Tibial artery (tissue), 4 donors: ENCODE measurements around the gene HDC.

Experiments used
- DNase-seq, 2 donors: peaks; one replicate each; pipeline ENCODE4 v3.0.0-alpha.2; 2019
- H3K27ac ChIP-seq, 2 donors: fragments of 200-600 bp; sonication (generic) in 1 of 2; 1 replicate in 1 of 2; 2 replicates in 1 of 2; pipeline ENCODE4 v1.5.1; 2018 to 2019; ENCODE audit warnings: mild to moderate bottlenecking in 1 of 2
- H3K27me3 ChIP-seq, 2 donors: fragments of 200-600 bp; sonication (generic) in 1 of 2; one replicate each; pipeline versions ENCODE4 v1.5.1 to v1.6.0; 2016 to 2019
- H3K36me3 ChIP-seq, 3 donors: fragments of 200-600 bp; sonication (generic) in 2 of 3; one replicate each; pipeline ENCODE4 v1.5.1; 2016 to 2019; ENCODE audit warnings: mild to moderate bottlenecking in 2 of 3
- H3K4me1 ChIP-seq, 4 donors: fragments of 200-600 bp; sonication (generic) in 2 of 4; 1 replicate in 3 of 4; 2 replicates in 1 of 4; pipeline ENCODE4 v1.5.1; 2016 to 2019
- H3K4me3 ChIP-seq, 2 donors: fragments of 200-600 bp; sonication (generic) in 1 of 2; 1 replicate in 1 of 2; 2 replicates in 1 of 2; pipeline ENCODE4 v1.5.1; 2018 to 2019; ENCODE audit warnings: mild to moderate bottlenecking in 2 of 2
- H3K9me3 ChIP-seq, 3 donors: fragments of 200-600 bp; sonication (generic) in 1 of 3; one replicate each; pipeline ENCODE4 v1.5.1; 2016 to 2019
- intact Hi-C: fragments of 100-400 bp; cut with DNase I; formaldehyde crosslinking; loops from one replicate; pipeline ENCODE4 v1.15.0; 2023; ENCODE audit warnings: low total_unique reads
- TF ChIP-seq, protein P1 (sequence below), 2 experiments: fragments of 200-600 bp in 1 of 2; fragments of 450-650 bp in 1 of 2; IDR thresholded peaks; one replicate each; pipeline ENCODE4 v1.5.1; 2017 to 2019; ENCODE audit warnings: antibody characterized with exemption in 2 of 2, mild to moderate bottlenecking in 1 of 2, moderate library complexity in 1 of 2

Gene HDC

DNA sequence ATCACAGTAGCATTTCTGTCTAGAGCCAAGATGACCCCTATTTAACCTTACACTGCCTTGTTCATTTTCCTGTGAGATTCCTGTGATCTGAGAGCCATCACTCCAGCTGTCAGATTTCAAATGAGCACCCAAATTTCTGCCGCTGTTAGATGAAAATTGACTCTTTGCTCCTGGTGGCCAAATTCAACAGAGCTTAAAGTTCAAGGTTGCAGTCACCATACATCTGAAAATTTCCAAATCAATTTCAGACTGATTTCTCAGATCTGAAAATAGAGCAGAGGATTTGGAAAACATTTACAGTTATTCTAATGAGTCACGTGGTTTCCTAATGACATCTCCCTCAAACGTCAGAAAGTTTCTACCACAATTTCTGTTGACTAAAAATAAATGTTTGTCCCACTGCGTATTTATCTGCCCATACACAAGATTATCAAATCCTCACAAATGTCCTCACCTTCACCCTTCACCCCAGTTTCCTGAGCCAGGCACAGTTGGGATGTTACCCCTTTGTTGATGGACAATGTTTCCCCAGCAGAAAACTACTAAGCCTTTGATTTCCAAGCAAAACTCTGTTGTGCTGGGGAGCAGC is 16.4 kb downstream of the HDC start:
- no peak for DNase-seq
- H3K4me1 ChIP-seq, result no peaks in the 10 kb centered on the region
- intact Hi-C loops, result no loop called here

DNA sequence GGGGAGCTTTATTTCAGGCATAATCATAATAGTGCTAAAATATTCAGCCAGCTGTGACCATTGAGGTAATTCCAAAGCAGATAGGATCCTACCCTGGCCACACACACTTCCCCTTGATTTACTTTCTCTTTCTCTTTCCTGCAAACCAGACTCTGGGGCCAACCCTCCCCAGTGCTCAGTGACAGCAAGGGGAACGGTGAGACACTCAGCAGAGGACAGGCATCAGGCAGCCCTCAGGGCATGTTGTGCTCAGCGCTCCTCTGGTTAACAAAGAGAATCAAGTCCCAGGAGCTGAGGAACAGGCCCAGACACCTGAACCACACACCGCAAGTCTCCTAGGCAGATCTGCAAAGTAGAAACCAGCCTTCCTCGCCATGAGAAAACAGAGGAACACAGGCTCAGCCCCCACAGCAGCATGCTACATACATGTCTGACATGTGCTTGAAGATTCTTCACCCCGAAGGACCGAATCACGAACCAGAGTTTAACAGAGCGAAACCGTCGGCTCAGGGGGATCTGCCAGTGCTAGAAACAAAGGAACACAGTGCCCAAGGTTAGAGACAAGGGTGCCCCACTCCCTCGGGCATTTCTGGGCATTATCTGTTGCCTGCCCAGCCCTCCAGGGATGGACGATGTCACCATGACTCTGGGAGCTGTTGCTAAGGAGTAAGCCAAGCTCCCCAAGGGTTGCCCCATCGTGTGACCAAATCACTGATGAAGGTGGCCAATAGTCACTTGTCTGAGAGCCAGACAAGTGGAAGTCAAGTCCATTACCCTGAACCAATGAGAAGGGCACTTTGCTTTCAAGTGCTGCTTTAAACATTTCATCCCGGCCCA is 17.5 kb downstream of the HDC start:
- TF ChIP-seq, protein P1, sequence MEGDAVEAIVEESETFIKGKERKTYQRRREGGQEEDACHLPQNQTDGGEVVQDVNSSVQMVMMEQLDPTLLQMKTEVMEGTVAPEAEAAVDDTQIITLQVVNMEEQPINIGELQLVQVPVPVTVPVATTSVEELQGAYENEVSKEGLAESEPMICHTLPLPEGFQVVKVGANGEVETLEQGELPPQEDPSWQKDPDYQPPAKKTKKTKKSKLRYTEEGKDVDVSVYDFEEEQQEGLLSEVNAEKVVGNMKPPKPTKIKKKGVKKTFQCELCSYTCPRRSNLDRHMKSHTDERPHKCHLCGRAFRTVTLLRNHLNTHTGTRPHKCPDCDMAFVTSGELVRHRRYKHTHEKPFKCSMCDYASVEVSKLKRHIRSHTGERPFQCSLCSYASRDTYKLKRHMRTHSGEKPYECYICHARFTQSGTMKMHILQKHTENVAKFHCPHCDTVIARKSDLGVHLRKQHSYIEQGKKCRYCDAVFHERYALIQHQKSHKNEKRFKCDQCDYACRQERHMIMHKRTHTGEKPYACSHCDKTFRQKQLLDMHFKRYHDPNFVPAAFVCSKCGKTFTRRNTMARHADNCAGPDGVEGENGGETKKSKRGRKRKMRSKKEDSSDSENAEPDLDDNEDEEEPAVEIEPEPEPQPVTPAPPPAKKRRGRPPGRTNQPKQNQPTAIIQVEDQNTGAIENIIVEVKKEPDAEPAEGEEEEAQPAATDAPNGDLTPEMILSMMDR (IDR thresholded peaks at IDR 0.05), result no peak
- Histone ChIP-seq H3K36me3 (no peaks in the 10 kb centered on the region), H3K27ac (no peak overlapping the region), H3K9me3 (no peaks in the 10 kb centered on the region), H3K27me3 (no peaks in the 10 kb centered on the region), H3K4me1 (no peaks in the 10 kb centered on the region), H3K4me3 (no peak overlapping the region)
- no peak for DNase-seq
- intact Hi-C loops, result no loop called here

More for the DNA sequence above, 16.4 kb downstream of the HDC start:
- TF ChIP-seq, protein P1 (IDR thresholded peaks at IDR 0.05), result no peak
- no peak overlapping the region for H3K4me3 ChIP-seq
- no peaks in the 10 kb centered on the region for H3K9me3 ChIP-seq
- no peaks in the 10 kb centered on the region for H3K36me3 ChIP-seq
- no peaks in the 10 kb centered on the region for H3K27me3 ChIP-seq
- H3K27ac ChIP-seq, result no peak overlapping the region

DNA sequence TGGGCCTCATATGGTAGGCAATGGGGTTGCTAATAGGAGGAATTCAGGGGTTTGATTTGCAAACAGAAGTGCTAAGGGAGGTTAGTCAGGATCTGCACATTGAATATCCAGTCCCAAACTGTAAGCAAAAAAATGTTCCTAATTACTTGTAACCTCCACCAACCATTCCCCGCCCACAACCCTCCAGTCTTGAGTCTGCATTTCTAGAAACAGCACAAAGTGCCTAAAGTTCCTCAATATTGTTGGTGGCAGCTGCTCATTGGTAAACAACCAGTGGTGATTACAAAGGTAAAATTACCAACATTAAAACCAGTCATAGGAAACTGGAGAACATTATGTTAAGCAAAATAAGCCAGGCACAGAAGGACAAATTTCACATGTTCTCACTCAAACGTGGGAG is 18.9 kb downstream of the HDC start:
- Histone ChIP-seq H3K27me3 (no peaks in the 10 kb centered on the region), H3K36me3 (no peaks in the 10 kb centered on the region), H3K4me3 (no peak overlapping the region), H3K4me1 (no peaks in the 10 kb centered on the region), H3K9me3 (no peaks in the 10 kb centered on the region), H3K27ac (no peak overlapping the region)
- no peak for DNase-seq
- TF ChIP-seq, protein P1 (IDR thresholded peaks at IDR 0.05), result no peak
- intact Hi-C loops, result no loop called here

DNA sequence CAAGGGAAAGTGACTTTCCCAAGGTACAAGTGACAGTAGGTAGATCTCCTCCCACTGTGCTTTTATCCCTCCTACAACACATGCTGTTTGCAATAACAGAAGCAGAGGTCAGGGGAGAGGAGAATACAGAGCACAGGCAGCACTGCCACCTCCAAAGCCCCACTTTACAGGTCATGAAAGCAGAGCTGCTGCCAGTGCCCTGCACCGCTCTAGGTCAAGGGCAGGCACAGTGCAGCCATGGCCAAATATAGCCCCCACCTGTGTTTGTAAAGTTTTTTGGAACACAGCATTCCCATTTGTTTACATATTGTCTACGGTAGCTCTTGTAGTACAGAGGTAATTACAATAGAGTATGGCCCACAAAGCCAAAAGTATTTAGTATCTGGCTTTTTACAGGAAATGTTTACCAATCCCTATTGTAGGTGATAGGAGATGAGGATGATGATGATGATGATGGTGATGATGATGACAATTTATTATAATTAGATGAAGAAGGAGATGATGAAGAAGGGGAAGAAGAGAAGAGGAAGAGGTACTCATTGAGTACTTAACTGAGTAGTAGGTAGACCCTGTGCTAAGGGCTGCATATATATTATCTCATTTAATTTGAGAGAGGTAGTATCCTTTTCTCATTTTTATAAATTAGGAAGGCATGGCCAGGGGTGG is 20.4 kb downstream of the HDC start:
- DNase-seq, result no peak
- Histone ChIP-seq H3K27ac (no peak overlapping the region), H3K36me3 (no peaks in the 10 kb centered on the region), H3K27me3 (no peaks in the 10 kb centered on the region), H3K9me3 (no peaks in the 10 kb centered on the region), H3K4me3 (no peak overlapping the region), H3K4me1 (no peaks in the 10 kb centered on the region)
- TF ChIP-seq, protein P1 (IDR thresholded peaks at IDR 0.05), result no peak
- intact Hi-C loops, result no loop called here

DNA sequence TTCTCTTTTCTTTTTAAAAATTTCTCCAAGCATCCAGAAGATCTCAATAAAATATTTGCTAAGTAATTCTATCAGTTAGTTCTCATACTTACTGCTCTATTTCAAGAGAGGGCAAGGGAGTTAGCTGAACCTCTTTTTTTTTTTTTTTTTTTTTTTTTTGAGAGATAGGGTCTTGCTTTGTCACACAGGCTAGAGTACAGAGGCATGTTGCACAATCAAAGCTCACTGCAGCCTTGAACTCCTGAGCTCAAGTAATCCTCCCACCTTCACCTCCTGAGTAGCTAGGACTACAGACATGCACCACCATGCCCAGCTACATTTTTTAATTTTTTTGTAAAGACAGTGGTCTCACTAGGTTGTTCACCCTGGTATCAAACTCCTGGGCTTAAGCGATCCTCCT is 21.4 kb downstream of the HDC start:
- Histone ChIP-seq H3K27ac (no peak overlapping the region), H3K36me3 (no peaks in the 10 kb centered on the region), H3K27me3 (no peaks in the 10 kb centered on the region), H3K4me3 (no peak overlapping the region), H3K4me1 (no peaks in the 10 kb centered on the region), H3K9me3 (no peaks in the 10 kb centered on the region)
- TF ChIP-seq, protein P1 (IDR thresholded peaks at IDR 0.05), result no peak
- intact Hi-C loops, result no loop called here
- no peak for DNase-seq
